Epithelial cell of esophagus (primary cell): ENCODE data around the gene ZNF689.
A peak's percentile ranks its signal among the peaks of the same experiment; 100 is the strongest.

Source experiments
- DNase-seq: peaks from one replicate; pipeline ENCODE4 v3.0.0; 2010; ENCODE audit warnings: low read depth
- H3K4me3 ChIP-seq: 2 replicates; pipeline ENCODE4 v1.5.1; 2011; ENCODE audit warnings: mild to moderate bottlenecking, low read length, control low read depth
- TF ChIP-seq, protein P1 (sequence below): IDR thresholded peaks from 2 replicates; pipeline ENCODE4 v1.5.1; 2011; ENCODE audit warnings: low read depth, mild to moderate bottlenecking, low read length, control low read depth, inconsistent platforms; ENCODE audit not compliant: insufficient read depth; ENCODE audit errors: missing control alignments

ZNF689 gene

DNA sequence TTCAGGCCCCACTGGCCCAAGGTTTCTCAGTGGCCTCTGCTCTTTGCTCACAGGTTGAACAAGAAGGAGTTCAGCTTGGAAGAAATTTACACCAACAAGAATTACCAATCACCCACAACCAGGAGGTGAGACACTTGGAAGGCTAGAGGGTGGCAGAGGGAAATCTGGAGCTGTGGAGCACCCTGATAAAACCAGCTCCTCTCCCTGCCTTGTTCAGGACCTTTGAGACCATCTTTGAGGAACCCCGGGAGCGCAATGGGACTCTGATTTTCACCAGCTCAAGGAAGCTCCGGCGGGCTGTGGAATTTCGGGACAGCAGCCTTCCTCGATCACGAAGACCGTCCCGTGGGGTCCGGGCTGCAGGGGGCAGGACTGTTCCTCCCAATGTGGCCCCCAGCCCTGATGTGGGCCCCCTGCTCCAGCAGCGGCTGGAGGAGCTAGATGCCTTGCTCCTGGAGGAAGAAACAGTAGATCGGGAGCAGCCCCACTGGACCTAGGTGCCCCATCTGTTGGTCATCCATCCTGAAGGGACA is 45.7 kb upstream of the ZNF689 start:
- TF ChIP-seq, protein P1, sequence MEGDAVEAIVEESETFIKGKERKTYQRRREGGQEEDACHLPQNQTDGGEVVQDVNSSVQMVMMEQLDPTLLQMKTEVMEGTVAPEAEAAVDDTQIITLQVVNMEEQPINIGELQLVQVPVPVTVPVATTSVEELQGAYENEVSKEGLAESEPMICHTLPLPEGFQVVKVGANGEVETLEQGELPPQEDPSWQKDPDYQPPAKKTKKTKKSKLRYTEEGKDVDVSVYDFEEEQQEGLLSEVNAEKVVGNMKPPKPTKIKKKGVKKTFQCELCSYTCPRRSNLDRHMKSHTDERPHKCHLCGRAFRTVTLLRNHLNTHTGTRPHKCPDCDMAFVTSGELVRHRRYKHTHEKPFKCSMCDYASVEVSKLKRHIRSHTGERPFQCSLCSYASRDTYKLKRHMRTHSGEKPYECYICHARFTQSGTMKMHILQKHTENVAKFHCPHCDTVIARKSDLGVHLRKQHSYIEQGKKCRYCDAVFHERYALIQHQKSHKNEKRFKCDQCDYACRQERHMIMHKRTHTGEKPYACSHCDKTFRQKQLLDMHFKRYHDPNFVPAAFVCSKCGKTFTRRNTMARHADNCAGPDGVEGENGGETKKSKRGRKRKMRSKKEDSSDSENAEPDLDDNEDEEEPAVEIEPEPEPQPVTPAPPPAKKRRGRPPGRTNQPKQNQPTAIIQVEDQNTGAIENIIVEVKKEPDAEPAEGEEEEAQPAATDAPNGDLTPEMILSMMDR = no peak
- DNase-seq = no peak
- H3K4me3 ChIP-seq = no peak overlapping the region

DNA sequence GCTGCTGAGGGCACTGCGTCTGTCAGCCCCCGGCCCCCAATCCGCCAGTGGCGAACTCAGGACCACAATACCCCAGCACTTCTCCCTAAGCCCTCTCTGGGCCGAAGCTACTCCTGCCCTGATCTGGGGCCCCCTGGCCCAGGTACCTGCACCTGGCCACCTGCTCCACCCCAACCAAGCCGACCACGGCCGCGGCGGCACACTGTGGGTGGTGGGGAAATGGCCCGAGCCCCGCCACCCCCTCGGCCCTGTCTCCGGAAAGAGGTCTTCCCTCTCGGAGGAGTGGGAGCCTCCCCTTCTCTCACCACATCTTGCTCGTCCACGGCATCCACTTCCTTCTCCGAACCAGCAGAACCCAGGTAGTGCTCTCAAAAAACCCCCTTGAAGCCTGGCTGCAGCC is 44.7 kb upstream of the ZNF689 start:
- no peak for DNase-seq
- TF ChIP-seq, protein P1 = no peak
- H3K4me3 ChIP-seq = no peak overlapping the region

DNA sequence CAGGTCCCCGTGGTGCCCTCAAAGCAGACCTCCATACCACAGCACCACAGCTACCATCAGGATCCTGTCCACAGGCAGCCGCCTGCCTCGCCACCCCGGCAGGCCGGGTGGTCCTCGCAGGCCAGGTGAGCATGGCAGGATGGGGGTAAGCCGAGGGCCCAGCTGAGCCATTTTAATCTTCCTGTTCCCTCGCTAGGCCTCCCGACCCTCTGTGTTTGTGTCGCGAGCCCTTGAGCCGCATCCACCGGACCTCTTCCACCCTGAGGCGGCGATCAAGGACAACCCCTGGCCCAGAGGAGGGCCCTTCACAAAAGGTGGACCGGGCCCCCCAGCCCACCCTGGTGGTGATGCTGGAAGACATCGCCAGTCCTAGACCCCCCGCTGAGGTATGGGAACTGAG is 42.5 kb upstream of the ZNF689 start:
- DNase-seq = no peak
- H3K4me3 ChIP-seq = no peak overlapping the region
- TF ChIP-seq, protein P1 = no peak

DNA sequence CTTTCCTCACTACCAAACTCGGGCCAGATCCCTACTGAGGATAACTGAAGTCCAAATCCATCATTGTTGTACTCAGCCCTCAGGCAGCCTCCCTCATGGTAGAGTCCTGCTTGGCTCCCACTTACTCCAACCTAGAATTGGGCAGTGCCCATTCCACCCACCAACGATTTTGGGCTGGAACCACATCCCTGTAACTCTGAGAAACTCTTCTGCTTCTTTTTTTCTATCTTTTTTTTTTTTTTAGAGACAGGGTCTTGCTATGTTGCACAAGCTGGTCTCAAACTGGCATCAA is 41.8 kb upstream of the ZNF689 start:
- TF ChIP-seq, protein P1 = no peak
- H3K4me3 ChIP-seq = peak overlapping the region; percentile 83
- DNase-seq = no peak

DNA sequence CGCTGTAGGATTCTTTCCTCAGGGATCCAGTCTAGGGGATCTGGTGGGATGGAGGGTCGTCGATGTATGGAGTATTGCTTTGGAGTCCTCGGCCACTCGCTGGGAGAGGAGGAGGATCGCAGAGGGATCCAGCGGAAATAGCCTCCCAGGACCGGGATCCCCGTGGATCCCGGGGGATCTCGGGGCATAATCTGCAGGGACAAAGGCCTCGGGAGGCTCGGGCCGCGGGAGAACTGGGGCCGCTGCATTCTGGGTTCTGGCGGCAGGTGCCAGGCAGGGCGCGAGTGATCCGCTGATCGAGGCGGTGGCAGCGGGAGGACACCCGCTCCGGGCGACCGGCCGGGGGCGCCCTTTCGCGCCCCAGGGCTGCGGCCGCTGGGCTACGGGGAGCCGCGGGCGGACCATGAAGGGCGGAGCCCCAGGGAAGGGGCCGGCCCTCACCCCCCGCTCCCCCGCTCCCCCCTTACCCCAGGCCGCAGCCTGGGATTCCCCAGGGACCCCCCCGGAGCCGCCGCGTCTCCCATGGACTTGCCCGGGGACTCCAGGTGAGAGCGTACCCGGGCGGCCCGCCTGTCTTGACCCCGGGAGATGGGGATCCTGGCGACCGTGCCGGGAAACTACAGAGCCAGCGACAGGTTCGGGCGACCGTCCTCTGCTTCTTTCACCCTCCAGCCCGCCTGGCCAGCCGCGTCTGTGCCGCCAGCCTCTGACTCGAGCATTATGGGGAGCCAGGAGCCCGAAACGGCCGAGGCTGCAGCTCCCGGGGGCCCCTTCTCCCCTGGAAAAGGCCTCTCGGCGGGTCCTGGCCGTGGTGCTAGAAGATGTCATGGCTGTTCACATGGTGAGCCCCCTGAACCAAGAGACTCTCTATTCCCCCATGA is 41.2 kb upstream of the ZNF689 start:
- TF ChIP-seq, protein P1 = peak; percentile 24
- peak overlapping the region; percentile 83 for H3K4me3 ChIP-seq
- DNase-seq = peak; percentile 62

DNA sequence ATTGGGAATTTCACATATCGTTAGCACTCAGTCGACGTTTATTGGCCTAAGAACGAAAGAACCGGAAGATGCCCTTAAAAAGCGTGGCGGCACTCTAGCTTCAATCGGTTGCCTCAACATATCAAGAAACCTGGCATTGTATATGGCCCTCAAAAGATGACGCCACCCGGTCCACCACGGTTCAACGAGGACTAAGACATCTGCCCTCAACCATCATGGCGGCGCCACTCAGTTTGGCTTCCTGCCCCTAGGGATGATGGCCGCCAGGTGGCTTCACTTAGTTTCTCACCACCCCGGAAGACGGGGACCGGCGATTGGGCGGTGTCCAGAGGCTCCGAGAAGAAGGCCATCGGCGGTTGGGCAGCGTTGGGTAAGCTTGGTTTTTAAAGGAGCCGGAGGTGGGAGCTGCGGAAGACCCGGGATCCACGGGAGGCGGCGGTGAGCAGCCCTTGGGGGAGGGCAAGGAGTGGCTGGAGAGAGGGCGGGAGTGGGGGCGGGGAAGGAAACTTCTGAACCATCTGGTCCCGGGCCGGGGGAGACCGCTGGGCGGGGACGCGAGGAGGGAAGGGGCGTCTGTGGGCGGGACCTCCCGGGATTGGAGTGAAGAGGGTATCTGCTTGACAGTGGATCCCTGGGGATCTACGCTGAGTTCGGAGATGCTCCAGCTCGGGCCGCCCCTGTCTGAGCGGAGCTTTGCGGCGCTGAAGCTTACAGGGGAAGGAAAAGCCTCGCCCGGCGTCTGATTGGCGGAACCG is 40.4 kb upstream of the ZNF689 start, which contains the start of gene PRR14:
Gene PRR14 (plus strand): TSS at position 592 of the 755 bp plus-strand sequence. CDS start 686 bp downstream, outside the sequence.
- peak within 1 kb of the TSS; percentile 83 for H3K4me3 ChIP-seq
- peak; percentile 100 for DNase-seq
- TF ChIP-seq, protein P1 = peak; percentile 14
